Stimulated activated naive CD8-positive, alpha-beta T cell treated with anti-CD3 and anti-CD28 coated beads, Interleukin-15, Interleukin-2, amounts not matched to agents 100 ng/mL and 50 ng/mL, for 24 hours (primary cell): ENCODE results near the gene TMEM52B.
A peak's percentile ranks its signal among the peaks of the same experiment; 100 is the strongest.

ENCODE experiments used
- H3K27ac Mint-ChIP-seq: one replicate; pipeline ENCODE4 v1.8.0; 2021; ENCODE audit warnings: mild to moderate bottlenecking, mixed read lengths
- H3K27me3 Mint-ChIP-seq: one replicate; pipeline ENCODE4 v1.8.0; 2021; ENCODE audit warnings: mixed read lengths
- H3K36me3 Mint-ChIP-seq: one replicate; pipeline ENCODE4 v1.8.0; 2021; ENCODE audit warnings: low read depth, mixed read lengths
- H3K4me1 Mint-ChIP-seq: one replicate; pipeline ENCODE4 v1.8.0; 2021; ENCODE audit warnings: low read depth, mixed read lengths
- H3K4me3 Mint-ChIP-seq: one replicate; pipeline ENCODE4 v1.8.0; 2021; ENCODE audit warnings: mild to moderate bottlenecking, mixed read lengths
- H3K9me3 Mint-ChIP-seq: one replicate; pipeline ENCODE4 v1.8.0; 2021; ENCODE audit warnings: mixed read lengths

TMEM52B gene

GRCh38 chr12:10235761-10236631, 57.2 kb downstream of the TMEM52B start:
- no peaks in the 10 kb centered on the region for H3K27me3 Mint-ChIP-seq
- H3K36me3 Mint-ChIP-seq: peaks cover 18% of the 10 kb centered on the region
- peak overlapping the region; percentile 45 for H3K27ac Mint-ChIP-seq
- H3K4me3 Mint-ChIP-seq: no peak overlapping the region
- peaks cover 24% of the 10 kb centered on the region for H3K4me1 Mint-ChIP-seq
- peaks cover 9% of the 10 kb centered on the region for H3K9me3 Mint-ChIP-seq

- Mint-ChIP-seq H3K4me1 (peaks cover 26% of the 10 kb centered on the region), H3K27ac (no peak overlapping the region), H3K9me3 (peaks cover 9% of the 10 kb centered on the region), H3K27me3 (no peaks in the 10 kb centered on the region), H3K36me3 (peaks cover 18% of the 10 kb centered on the region), H3K4me3 (no peak overlapping the region)
Observed at GRCh38 chr12:10236720-10237119, 57.9 kb downstream of the TMEM52B start.

- Mint-ChIP-seq H3K27me3 (no peaks in the 10 kb centered on the region), H3K4me3 (no peak overlapping the region), H3K4me1 (peaks cover 42% of the 10 kb centered on the region), H3K9me3 (peaks cover 9% of the 10 kb centered on the region), H3K36me3 (peaks cover 17% of the 10 kb centered on the region), H3K27ac (no peak overlapping the region)
Observed at GRCh38 chr12:10238526-10238925, 59.7 kb downstream of the TMEM52B start.

- no peaks in the 10 kb centered on the region for H3K36me3 Mint-ChIP-seq
- H3K4me3 Mint-ChIP-seq: no peak overlapping the region
- H3K9me3 Mint-ChIP-seq: no peaks in the 10 kb centered on the region
- peaks cover 42% of the 10 kb centered on the region for H3K4me1 Mint-ChIP-seq
- H3K27me3 Mint-ChIP-seq: no peaks in the 10 kb centered on the region
- H3K27ac Mint-ChIP-seq: no peak overlapping the region
Observed at GRCh38 chr12:10241290-10241689, 62.5 kb downstream of the TMEM52B start.
